ENCODE measurements around the gene KDM4C.
A peak's percentile ranks its signal among the peaks of the same experiment; 100 is the strongest.
"Not testable (repeated sequence)": the region's sequence is repeated elsewhere in the genome, so short reads cannot be mapped to it uniquely, and the experiment has no call there.

Gene KDM4C

GRCh38 chr9:6757456-6758247 is at the start of gene KDM4C:
KDM4C (plus strand) TSS chr9:6757973; CDS start chr9:6792989, 35,016 bp downstream.
- DNase-seq: peak; percentile 96

- no peak for DNase-seq
These were observed 49.0 kb upstream of the KDM4C start for GRCh38 chr9:6708732-6709131.

GRCh38 chr9:6711403-6711802 is 46.4 kb upstream of the KDM4C start:
- DNase-seq: no peak

- DNase-seq: no peak
These were observed 45.7 kb upstream of the KDM4C start for GRCh38 chr9:6712041-6712440.

- no peak for DNase-seq
These were observed 43.6 kb upstream of the KDM4C start for GRCh38 chr9:6714176-6714575.

GRCh38 chr9:6715153-6715754 is 42.5 kb upstream of the KDM4C start:
- not testable (repeated sequence) for DNase-seq

GRCh38 chr9:6715755-6716643 is 41.8 kb upstream of the KDM4C start:
- peak; percentile 80 for DNase-seq

- DNase-seq: no peak
These were observed 41.0 kb upstream of the KDM4C start for GRCh38 chr9:6716766-6717165.

GRCh38 chr9:6723881-6724420 is 33.8 kb upstream of the KDM4C start:
- no peak for DNase-seq

GRCh38 chr9:6733257-6733656 is 24.5 kb upstream of the KDM4C start:
- DNase-seq: no peak

GRCh38 chr9:6733831-6734230 is 23.9 kb upstream of the KDM4C start:
- DNase-seq: no peak

GRCh38 chr9:6735422-6735821 is 22.4 kb upstream of the KDM4C start:
- no peak for DNase-seq

GRCh38 chr9:6739218-6739617 is 18.6 kb upstream of the KDM4C start:
- DNase-seq: no peak

- DNase-seq: not testable (repeated sequence)
These were observed 8.9 kb upstream of the KDM4C start for GRCh38 chr9:6748861-6749260.

GRCh38 chr9:6754861-6755260 is 2.9 kb upstream of the KDM4C start:
- not testable (repeated sequence) for DNase-seq

GRCh38 chr9:6757132-6757455 is 679 bp upstream of the KDM4C start:
- peak; percentile 66 for DNase-seq

GRCh38 chr9:6758248-6758497 is 400 bp downstream of the KDM4C start:
- peak; percentile 52 for DNase-seq

GRCh38 chr9:6758498-6759184 is 868 bp downstream of the KDM4C start:
- peak; percentile 55 for DNase-seq

GRCh38 chr9:6759185-6759977 is 1.6 kb downstream of the KDM4C start:
- no peak for DNase-seq

GRCh38 chr9:6761306-6761705 is 3.5 kb downstream of the KDM4C start:
- no peak for DNase-seq

GRCh38 chr9:6763244-6763643 is 5.5 kb downstream of the KDM4C start:
- DNase-seq: no peak

- no peak for DNase-seq
These were observed 6.2 kb downstream of the KDM4C start for GRCh38 chr9:6764011-6764410.

All from NCI-H1092 (cell line).